OCI-LY7 (cell line): Measurements from ENCODE around the gene PRPF8.

Experiments used
- EZH2phosphoT487 ChIP-seq: fragments of 200-600 bp; sonication (generic); IDR thresholded peaks from 2 replicates; pipeline ENCODE4 v1.6.1; 2018; ENCODE audit warnings: low read depth, borderline replicate concordance, mild to moderate bottlenecking, mixed run types, antibody characterized with exemption, low read length, moderate library complexity, mixed read lengths
- TF ChIP-seq, protein P1 (sequence below): fragments of 200-600 bp; sonication (generic); conservative IDR thresholded peaks from 2 replicates; pipeline ENCODE4 v1.5.1; 2014; ENCODE audit warnings: mild to moderate bottlenecking, antibody characterized with exemption, low read length, moderate library complexity, mixed read lengths

DNA sequence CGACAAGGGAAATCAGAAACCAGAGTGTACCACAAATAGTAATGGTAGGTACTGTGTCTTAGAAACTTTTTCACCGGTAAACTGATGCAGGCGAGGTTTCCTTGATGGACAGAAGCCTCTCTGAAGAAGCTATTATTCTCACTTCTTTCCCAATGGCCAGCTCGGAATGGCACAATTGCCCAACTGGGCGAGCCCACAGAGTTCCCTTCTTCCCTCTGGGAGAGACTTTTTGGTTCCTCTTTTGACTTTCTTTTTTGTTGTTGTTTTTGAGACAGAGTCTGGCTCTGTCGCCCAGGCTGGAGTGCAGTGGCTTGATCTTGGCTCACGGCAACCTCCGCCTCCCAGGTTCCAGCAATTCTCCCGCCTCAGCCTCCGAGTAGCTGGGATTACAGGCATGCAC lies 73.0 kb downstream of the PRPF8 start:
- TF ChIP-seq, protein P1, sequence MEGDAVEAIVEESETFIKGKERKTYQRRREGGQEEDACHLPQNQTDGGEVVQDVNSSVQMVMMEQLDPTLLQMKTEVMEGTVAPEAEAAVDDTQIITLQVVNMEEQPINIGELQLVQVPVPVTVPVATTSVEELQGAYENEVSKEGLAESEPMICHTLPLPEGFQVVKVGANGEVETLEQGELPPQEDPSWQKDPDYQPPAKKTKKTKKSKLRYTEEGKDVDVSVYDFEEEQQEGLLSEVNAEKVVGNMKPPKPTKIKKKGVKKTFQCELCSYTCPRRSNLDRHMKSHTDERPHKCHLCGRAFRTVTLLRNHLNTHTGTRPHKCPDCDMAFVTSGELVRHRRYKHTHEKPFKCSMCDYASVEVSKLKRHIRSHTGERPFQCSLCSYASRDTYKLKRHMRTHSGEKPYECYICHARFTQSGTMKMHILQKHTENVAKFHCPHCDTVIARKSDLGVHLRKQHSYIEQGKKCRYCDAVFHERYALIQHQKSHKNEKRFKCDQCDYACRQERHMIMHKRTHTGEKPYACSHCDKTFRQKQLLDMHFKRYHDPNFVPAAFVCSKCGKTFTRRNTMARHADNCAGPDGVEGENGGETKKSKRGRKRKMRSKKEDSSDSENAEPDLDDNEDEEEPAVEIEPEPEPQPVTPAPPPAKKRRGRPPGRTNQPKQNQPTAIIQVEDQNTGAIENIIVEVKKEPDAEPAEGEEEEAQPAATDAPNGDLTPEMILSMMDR, result no peak
- TF ChIP-seq EZH2phosphoT487, result no peak
